Measurements from ENCODE around the gene FAM133A. TPM values are rescaled to one million over a fixed set of nuclear protein-coding genes. Genes with fewer than 3 reads are reported as not detected.
A peak's percentile ranks its signal among the peaks of the same experiment; 100 is the strongest.

Gene FAM133A
- total and polyA plus RNA-seq, 12 donors, result 0.01 to 1.4 (median 0.29) TPM; not detected in 3

- no peaks in the 10 kb centered on the region for H3K9me3 ChIP-seq
- peak within 1 kb of the TSS in 7 of 10 donors; percentile 24 to 77 (median 64) for H3K27ac ChIP-seq
- H3K27me3 ChIP-seq, result peaks cover 0 to 64% (median 0%) of the 10 kb centered on the region in 7 donors
- H3K4me3 ChIP-seq, result peak within 1 kb of the TSS; percentile 39 to 68 (median 61)
- ATAC-seq (peak; percentile 89 to 98 (median 96)), DNase-seq (peak; percentile 32 to 72)
- H3K4me1 ChIP-seq, result peaks cover 0 to 12% (median 0%) of the 10 kb centered on the region in 9 donors
- no peaks in the 10 kb centered on the region for H3K36me3 ChIP-seq
- intact Hi-C loops (cut with DNase I), result no loop called here
- TF ChIP-seq, protein P1, sequence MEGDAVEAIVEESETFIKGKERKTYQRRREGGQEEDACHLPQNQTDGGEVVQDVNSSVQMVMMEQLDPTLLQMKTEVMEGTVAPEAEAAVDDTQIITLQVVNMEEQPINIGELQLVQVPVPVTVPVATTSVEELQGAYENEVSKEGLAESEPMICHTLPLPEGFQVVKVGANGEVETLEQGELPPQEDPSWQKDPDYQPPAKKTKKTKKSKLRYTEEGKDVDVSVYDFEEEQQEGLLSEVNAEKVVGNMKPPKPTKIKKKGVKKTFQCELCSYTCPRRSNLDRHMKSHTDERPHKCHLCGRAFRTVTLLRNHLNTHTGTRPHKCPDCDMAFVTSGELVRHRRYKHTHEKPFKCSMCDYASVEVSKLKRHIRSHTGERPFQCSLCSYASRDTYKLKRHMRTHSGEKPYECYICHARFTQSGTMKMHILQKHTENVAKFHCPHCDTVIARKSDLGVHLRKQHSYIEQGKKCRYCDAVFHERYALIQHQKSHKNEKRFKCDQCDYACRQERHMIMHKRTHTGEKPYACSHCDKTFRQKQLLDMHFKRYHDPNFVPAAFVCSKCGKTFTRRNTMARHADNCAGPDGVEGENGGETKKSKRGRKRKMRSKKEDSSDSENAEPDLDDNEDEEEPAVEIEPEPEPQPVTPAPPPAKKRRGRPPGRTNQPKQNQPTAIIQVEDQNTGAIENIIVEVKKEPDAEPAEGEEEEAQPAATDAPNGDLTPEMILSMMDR (IDR thresholded peaks at IDR 0.05), result no peak
- WGBS, 2 donors, result 1% methylated on average over 51 of the region's 51 CpGs
Observed at GRCh38 chrX:93673056-93673868, 744 bp upstream of the FAM133A start, which contains the start of gene NAP1L3. NAP1L3 (minus strand) TSS chrX:93673578; CDS start chrX:93673304, 274 bp downstream.

GRCh38 chrX:93695981-93696380 is 22.0 kb downstream of the FAM133A start:
- intact Hi-C loops (cut with DNase I), result no loop called here
- TF ChIP-seq, protein P1 (IDR thresholded peaks at IDR 0.05), result no peak
- Histone ChIP-seq H3K27me3 (peaks cover 0 to 3% (median 0%) of the 10 kb centered on the region in 7 donors), H3K27ac (no peak overlapping the region), H3K4me3 (no peak overlapping the region), H3K9me3 (peaks cover 0 to 4% (median 0%) of the 10 kb centered on the region in 11 donors), H3K36me3 (no peaks in the 10 kb centered on the region), H3K4me1 (no peaks in the 10 kb centered on the region)
- ATAC-seq (no peak), DNase-seq (no peak)
- 92 to 95% methylated on average over 6 of the region's 6 CpGs for WGBS, 2 donors

DNA sequence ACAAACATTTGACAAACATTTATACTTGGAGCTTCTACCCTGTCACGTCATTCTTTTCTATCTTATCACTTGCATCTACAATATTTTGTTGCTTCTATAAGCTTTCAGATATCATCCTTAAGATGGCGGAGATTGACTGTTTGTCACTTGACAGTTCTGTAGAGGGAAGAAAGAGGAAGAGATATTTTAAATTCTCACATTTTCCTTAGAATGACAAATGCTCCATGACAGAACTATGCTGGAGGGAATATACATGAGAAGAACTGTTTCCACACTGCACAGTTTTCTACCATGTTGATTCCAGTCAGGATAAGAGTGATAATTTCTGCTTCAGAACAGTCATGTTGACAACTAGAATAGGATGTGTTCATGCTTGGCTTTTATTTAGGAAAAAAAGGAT is 29.7 kb downstream of the FAM133A start:
- H3K27ac ChIP-seq, result no peak overlapping the region
- no peaks in the 10 kb centered on the region for H3K9me3 ChIP-seq
- ATAC-seq, result no peak
- no peaks in the 10 kb centered on the region for H3K36me3 ChIP-seq
- DNase-seq, result no peak
- H3K27me3 ChIP-seq, result no peaks in the 10 kb centered on the region
- TF ChIP-seq, protein P1 (IDR thresholded peaks at IDR 0.05), result no peak
- H3K4me3 ChIP-seq, result no peak overlapping the region
- no peaks in the 10 kb centered on the region for H3K4me1 ChIP-seq
- 82 to 86% methylated on average over 2 of the region's 2 CpGs for WGBS, 2 donors
- intact Hi-C loops (cut with DNase I), result no loop called here

GRCh38 chrX:93711076-93711475 is 37.1 kb downstream of the FAM133A start:
- intact Hi-C loops (cut with DNase I), result no loop called here
- DNase-seq, result no peak
- Histone ChIP-seq H3K4me1 (no peaks in the 10 kb centered on the region), H3K27ac (no peak overlapping the region), H3K9me3 (no peaks in the 10 kb centered on the region), H3K36me3 (no peaks in the 10 kb centered on the region), H3K27me3 (no peaks in the 10 kb centered on the region), H3K4me3 (no peak overlapping the region)
- TF ChIP-seq, protein P1 (IDR thresholded peaks at IDR 0.05), result no peak
- no peak for ATAC-seq
- 84 to 86% methylated on average over 4 of the region's 4 CpGs for WGBS, 2 donors
